Effector CD8-positive, alpha-beta T cell (primary cell): Measurements from ENCODE around the gene KIAA0232.
A peak's percentile ranks its signal among the peaks of the same experiment; 100 is the strongest.

Experiments used
- DNase-seq: peaks from one replicate; lab custom pipeline; 2025; lab: John Stamatoyannopoulos, UW
- total RNA-seq, 4 experiments: gene quantifications; one replicate each; lab custom pipeline; 2026; lab: John Stamatoyannopoulos, UW

The KIAA0232 gene, protein sequence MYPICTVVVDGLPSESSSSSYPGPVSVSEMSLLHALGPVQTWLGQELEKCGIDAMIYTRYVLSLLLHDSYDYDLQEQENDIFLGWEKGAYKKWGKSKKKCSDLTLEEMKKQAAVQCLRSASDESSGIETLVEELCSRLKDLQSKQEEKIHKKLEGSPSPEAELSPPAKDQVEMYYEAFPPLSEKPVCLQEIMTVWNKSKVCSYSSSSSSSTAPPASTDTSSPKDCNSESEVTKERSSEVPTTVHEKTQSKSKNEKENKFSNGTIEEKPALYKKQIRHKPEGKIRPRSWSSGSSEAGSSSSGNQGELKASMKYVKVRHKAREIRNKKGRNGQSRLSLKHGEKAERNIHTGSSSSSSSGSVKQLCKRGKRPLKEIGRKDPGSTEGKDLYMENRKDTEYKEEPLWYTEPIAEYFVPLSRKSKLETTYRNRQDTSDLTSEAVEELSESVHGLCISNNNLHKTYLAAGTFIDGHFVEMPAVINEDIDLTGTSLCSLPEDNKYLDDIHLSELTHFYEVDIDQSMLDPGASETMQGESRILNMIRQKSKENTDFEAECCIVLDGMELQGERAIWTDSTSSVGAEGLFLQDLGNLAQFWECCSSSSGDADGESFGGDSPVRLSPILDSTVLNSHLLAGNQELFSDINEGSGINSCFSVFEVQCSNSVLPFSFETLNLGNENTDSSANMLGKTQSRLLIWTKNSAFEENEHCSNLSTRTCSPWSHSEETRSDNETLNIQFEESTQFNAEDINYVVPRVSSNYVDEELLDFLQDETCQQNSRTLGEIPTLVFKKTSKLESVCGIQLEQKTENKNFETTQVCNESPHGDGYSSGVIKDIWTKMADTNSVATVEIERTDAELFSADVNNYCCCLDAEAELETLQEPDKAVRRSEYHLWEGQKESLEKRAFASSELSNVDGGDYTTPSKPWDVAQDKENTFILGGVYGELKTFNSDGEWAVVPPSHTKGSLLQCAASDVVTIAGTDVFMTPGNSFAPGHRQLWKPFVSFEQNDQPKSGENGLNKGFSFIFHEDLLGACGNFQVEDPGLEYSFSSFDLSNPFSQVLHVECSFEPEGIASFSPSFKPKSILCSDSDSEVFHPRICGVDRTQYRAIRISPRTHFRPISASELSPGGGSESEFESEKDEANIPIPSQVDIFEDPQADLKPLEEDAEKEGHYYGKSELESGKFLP (N-terminal part only)
- 95.4 to 130 (median 117) reads per million in 4 experiments for total RNA-seq

DNA sequence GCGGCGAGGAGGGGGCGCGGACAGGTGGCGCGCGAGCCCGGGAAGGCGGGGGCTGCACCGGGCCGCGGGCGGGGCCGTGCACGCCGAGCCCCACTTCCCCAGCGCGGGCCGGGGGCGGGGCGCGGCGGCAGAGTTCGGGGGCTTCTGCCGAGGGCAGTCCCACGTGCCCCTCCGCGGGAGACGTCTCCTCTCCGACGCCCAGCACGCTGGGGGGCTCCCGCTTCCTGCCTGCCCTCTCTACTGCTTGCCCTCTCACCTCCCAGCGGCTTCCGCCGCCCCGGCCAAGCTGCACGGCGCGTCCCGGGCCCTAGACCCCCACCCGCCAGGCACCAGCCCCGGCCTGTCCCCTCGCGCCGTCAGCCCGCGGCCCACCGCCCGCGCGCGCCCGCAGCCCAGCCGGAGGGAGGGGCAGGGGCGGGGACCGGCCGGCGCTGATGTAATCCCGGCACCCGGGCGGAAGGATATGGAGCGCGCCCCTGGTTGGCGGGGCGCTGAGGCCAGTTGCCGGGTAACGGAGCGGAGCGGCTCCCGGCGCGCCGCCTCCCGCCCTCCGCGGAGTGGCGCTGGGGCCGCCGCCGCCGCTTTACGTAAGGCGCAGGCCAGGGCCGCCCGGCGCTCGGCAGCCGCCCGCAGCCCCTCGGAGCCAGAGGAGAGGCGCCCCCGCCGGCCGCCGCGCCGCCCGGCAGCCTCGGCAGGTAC lies at the start of gene KIAA0232:
KIAA0232 (plus strand) TSS at position 581 of the 699 bp plus-strand sequence. CDS start 41,727 bp downstream, outside the sequence.
- DNase-seq = peak; percentile 82

DNA sequence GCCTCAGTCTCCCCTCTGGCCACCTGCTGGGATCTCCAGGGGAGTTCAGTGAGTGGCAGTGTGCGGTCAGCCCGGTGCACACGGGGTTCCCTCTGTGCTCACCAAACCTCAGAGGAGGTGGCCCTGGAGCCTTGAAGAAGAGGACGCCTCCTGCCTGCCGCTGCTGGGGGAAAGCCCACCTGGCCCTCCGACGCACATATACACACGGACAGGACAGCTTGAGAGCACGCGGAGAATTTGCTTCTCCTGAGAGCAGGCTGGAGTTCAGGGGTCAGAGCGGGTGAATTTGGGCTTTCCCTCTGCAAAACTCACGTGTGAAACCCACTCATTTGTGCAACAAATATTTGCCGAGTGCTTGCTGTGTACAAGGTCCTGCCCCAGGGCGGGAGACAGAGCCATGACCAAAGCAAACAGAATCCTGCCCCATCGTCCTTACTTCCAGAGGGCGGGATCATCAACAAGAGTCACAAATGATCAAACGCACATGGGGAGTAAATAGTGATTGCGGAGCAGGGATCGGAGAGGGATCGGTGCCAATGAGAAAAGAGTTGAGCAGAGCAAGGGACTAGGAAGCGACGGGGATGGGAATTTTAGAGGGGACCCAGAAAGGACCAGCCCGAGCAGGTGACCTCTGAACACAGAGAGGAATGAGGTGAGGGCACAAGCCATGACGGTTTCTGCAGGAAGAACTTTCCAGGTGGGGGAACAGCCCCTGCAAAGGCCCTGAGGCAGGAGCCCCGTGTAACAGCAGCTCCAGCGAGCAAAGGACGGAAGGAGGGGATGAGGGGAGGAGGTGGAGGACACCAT lies 49.0 kb upstream of the KIAA0232 start:
- no peak for DNase-seq

DNA sequence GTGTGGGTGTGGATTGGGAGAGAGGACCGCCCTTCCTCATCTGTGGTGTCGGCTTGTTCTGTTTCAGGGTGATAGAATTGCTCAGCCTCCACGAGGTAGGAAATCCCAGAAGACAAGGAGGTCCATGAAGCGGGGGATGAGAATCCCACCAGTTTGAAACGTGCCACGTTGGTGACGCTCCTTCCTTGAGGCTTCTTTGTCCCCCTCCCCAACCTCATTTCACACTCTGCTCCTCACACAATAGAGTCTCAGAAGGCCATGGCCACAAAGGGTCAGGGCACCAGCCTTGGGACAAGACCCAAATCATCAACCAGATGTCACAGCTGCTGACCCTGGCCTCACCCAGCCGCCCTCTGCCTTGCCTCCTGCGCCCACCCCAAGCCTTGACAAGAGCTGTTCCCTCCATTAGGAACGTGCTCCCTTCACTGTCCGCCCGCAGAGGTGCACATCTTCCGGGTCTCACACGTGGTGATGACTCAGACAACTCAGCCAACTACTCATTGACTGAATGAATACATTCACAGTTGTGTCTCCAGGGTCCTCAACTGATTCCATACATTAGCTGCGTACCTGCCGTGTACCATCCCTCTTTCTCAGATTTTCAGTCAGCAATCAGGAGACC lies 48.3 kb upstream of the KIAA0232 start:
- DNase-seq = no peak

DNA sequence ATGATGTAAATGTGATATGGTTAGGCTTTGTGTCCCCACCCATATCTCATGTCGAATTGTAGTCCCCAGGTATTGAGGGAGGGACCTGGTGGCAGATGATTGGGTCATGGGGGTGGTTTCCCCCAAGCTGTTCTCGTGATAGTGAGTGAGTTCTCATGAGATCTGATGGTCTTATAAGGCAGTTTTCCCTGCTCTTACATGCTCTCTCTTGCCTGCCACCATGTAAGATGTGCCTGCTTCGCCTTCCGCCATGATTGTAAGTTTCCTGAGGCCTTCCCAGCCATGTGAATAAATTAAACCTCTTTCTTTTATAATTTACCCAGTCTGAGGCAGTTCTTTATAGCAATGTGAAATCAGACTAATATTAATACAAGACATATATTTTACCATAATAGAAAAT lies 42.6 kb upstream of the KIAA0232 start:
- no peak for DNase-seq

DNA sequence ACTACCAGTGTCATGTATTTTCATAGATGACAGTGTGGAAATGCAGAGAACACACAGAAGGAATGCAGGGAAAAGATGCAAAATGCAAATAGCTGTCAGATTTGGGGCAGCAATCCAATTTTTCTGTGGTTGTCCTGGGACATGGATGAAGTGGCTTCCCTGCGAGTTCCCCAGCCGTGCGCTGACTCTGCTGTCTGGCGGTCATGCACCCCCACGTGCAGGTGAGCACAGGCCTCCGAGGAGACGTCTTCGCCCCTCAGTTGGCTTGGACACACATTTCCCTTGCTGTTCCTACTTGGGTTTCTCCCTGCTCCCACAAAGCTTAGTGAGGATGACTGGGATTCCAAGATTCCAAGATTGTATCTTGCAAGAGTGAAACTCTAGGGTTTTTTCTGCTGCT lies 42.2 kb upstream of the KIAA0232 start:
- DNase-seq = no peak

DNA sequence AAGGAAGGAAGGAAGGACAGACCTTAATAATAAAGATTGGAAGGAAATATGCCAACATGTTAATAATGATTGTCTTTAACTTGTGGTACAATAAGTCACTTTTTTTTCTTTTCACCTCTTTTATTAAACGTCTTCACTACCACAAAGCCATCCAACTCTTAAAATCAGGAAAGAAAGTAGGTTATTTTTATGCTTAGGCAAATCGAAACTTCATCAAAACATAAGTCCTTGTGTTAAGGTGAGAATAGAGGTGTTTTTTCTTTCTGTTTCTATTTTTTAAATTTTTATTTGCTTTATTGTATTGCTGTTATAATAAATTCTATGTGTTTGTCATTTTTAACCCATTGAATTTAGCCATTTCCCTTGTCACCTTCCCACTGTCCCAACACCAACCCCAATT lies 40.0 kb upstream of the KIAA0232 start:
- DNase-seq = no peak

DNA sequence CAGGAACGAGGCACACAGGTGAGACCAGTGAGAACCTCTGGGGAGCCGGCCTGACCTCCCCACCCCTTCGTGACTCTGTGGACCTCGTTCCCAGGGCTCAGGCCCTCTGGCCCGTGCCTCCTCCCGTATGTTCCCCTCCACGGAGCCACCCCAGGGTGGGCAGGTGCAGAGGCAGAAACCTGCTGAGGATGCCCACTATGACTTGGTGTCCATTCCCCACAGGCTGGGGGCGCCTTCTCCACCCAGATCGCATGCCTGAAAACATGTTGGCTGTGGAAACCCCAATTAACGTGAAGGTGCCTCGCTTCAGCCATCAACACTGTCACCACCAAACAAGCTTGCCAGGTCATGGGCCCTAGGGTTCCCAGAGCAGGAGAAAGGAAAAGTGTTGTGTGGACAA lies 39.5 kb upstream of the KIAA0232 start:
- no peak for DNase-seq

DNA sequence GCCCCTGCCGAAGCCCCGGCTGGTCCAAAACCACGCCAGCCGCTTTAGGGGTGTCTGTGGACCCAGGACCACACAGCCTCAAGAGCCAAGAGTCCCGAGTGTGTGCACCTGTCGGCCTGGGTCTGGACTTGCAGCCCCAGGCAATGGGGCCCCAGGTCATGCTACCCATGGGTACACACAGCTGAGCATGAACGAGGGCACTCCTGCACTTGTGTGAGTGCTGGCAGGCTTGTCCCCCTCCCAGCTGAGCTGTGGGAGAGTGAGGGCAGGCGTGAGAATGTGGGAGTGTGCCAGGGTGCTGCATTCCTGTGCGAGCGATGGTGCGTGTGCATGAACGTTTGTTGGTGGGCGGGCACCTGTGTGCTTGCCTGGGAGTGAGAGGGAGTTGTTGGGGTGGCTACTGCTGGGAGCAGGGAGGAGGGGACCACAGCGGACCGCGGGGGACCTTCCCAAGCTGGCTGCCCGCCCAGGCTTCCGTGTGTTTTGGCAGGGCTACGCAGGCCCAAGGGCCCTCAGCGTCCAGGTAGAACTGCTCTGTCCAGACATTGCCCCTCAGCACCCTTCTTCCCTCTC lies 35.7 kb upstream of the KIAA0232 start:
- no peak for DNase-seq

DNA sequence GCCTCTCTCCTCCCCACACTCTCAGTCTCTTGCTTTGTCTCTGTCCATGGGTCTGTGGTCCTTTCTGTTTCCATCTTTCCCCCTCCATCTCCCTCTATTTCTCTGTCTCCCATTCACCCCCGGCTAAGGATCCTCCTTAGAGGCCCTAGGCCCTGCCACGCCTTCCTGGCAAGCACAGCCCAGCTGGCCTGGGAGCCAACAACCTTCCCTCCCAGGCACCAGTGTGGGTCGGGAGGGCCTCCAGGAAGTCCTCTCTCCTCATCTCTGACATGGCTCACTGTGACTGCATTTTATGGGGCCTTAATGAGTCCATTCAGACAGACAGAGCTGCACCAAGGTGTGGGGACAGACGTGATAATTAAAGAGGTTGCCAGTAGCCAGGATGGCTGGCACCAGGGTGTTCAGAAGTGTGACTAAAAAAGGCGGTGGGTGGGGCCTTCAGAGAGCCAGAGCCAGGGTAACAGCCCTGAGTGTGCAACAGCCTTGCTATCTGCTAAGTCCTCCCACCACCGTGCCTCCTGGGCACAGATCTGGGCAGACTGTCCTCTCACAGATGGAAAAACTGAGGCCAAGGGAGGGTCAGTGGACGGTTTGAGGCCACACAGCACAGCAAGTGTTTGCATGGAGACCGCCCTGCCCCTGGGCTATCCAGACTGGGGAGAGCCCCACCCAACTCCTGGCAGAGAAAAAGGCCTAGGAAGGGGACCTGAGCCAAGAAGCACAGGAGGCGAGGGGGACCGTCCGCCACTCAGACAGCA lies 35.1 kb upstream of the KIAA0232 start:
- DNase-seq = no peak

DNA sequence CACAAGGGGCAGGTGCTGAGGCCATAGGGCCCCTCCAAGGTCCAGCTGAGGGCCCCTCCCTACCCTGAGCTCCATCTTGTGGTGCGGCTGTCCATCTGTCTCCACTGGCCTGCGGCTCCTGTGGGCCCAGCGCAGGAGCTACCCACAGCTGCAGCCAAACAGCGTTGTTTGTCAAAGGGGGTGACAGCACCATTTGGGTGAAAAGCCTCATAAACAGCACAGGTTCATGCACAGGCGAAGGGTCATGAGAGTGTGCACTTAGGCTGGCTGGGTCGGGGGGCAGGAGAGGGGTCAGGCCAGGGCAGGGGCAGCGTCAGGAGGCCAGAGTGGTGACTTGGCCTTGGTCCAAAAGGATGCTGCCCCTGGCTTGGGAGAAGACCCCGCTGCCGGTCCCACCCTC lies 34.2 kb upstream of the KIAA0232 start:
- no peak for DNase-seq

DNA sequence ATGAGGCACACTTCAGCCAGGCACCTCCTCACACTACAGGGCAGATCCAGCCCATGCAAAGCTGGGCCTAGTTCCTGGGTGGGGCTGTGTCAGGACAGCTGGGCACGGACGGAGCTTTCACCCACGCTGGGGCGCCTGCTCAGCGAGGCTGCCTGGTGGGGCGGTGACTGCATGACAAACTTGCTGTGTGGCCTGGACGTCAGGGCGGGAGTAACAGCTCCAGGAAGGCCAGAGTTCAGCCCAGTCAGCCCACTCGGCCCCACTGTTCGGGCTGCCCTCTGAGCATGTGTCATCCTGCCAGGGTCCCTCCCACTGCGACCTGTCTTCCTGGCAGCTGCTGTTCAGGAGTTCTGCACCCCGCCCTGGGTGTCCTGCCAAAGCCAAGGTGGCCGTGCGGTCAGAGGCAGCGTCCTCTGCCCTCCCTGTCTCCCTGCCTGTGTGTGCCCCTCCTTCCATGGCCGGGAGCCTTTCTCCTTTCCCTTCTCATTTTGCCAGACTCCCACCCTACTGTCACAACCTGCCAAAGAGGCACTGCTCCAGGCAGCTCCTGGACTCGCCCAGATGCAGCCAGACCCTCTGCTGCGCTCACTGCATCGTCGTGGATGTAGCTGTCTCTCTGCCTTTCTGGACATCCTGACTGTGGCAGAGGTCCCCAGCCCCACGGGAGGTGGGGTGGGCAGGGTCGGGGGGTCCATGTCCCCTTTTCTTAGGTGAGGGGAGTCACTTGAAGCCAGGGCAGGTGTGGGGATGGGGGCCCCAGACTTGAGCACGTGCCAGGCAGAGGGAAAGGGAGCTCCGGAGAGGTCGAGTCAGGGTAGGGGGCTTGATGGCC lies 33.0 kb upstream of the KIAA0232 start:
- no peak for DNase-seq

DNA sequence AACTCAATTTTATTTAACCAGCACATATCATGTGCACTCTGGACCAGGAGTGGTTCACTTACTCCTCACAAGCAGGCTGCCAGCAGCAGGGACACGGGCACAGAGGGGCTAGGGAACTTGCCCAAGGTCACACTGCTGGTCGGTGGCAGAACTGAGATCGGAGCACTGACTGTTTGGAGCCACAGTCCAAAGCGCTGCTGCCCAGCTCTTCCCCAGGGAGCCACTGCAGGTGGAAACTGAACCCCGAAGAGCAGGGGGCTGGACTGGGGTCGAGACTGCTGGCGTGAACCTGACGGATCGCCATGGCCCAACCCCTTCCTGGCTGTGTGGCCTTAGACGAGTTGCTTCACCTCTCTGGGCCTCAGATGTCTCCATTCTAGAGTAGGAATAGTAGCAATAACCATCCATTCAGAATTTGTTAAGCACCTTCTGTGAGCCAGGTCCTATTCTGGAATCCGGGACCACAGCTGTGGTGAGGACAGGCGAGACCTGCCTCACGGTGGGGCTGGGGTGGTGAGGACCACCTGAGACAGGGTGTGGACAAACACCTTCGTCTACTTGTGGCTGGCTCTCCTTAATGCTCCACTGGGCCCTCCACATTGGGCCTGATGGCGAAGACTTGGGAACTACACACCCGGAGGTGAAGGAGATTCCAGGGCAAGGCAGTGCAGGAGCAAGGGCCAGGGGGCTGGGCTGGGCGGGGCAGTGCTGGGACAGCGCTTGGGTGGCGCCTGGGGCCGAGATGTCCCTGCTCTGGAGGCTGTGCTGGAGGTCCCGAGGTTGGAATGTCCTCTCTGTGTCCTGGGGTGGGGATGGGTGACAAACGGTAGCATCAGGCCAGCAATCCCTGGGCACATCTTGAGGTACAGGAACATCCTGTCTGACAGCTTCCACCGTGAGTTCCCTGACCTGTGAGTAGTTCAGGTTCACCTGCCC lies 32.0 kb upstream of the KIAA0232 start:
- no peak for DNase-seq

DNA sequence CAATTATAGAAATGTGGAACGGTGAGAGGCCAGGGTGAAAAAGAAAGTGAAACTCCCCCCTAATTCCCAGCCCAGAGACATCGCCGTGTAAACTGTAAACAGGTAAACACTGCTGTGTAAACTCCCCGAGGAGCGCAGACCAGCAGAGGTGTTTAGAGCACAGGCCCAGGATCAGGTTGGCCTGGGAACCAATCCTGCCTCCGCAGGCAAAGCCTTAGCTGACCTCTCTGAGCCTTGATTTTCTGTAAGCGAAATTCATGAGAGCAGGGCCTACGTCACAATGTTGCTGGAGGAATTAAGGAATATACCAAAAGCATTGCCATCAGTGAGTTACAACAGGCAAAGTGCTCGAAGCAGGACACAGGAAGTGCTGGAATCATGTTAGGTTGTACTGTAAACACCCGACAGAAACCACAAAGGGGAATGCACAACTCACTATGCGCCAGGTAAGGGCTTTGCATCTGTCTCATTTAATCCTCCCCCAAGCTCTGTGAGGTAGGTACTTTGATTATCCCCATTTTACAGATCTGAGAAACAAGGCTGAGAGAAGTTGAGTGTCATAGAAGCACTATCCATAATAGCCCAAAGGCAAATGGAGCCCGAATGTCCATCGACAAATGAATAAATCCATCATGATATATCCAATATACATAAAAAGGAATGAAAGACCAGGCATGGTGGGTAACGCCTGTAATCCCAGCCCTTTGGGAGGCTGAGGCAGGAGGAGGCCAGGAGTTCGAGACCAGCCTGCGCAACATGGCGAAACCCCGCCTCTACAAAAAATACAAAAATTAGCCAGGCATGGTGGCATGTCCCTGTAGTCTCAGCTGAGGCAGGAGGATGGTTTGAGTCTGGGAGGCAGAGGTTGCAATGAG lies 30.7 kb upstream of the KIAA0232 start:
- DNase-seq = no peak

DNA sequence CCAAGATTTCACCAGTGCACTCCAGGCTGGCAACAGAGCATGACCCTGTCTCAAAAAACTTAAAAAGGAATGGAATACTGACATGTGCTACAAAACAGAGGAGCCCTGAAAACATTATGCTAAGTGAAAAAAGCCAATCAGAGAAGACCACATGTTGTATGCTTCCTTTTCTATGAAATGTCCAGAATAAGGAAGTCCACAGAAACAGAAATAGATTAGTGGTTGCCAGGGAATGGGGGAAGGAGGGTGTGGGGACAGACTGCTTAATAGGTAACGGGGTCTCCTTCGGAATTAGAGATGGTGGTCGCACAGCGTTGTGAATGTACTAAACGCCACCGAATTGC lies 30.1 kb upstream of the KIAA0232 start:
- DNase-seq = no peak

DNA sequence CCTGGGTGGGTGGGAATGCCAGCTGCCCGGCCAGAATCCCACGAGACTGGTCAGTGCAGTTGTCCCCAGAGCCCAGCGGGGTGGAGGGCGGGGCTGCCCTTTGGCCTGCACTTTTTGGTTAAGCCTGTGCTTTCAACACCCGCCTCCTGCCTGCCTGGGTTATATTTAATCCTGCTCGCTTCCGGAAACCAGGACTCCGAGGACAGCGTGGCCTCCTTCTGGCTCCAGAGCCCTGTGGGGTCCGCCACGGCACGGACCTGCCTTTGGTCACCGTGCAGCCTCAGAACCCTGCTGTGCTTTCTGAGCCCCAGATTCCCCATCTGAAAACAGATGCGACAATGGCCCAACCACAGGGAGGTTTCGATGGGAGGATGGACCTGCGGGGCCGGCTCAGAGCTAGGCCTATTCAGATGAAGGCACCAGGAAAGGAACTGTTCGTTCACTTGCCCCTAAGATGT lies 29.4 kb upstream of the KIAA0232 start:
- no peak for DNase-seq

DNA sequence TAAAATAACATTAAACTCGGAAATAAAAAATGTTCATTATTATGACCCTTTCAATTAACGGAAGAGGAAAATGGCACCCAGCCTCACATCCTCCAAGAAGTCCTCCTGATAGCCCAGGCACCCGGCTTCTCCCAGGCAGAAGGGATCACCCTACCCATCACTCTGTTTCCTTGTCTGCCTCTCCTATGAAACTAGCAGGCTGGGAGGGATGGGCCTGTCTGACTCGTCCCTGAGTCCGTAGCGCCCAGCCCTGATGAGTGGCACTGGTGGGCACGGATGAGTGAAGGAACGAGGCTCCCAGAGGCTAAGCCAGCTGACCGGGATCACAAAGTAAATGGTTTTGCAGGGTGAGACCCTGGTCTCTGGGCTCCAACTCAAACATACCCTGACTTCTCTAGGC lies 28.6 kb upstream of the KIAA0232 start:
- no peak for DNase-seq
